Measurements from ENCODE around the gene PNPLA7.

Gene PNPLA7

GRCh38 chr9:137445275-137445807 is 104.9 kb downstream of the PNPLA7 start:
- Histone ChIP-seq H3K9ac (ENCODE audit: low read depth, low read length) (no peak overlapping the region), H4K20me1 (ENCODE audit: insufficient read depth, low read length) (peaks cover 24% of the 10 kb centered on the region), H3K4me1 (ENCODE audit: insufficient read depth, low read length) (no peaks in the 10 kb centered on the region), H3K4me2 (ENCODE audit: insufficient read depth, low read length) (no peak overlapping the region), H2AFZ (ENCODE audit: low read depth, low read length) (no peak overlapping the region), H3K9me3 (ENCODE audit: insufficient read depth, low read length, severe bottlenecking) (no peaks in the 10 kb centered on the region), H3K36me3 (ENCODE audit: insufficient read depth, low read length) (no peaks in the 10 kb centered on the region), H3K79me2 (ENCODE audit: insufficient read depth, low read length) (no peaks in the 10 kb centered on the region), H3K4me3 (ENCODE audit: low read depth in 1 of 2, low read length in 2 of 2) (no peak overlapping the region), H3K27me3 (ENCODE audit: insufficient read depth, low read length, poor library complexity) (no peaks in the 10 kb centered on the region), H3K27ac (ENCODE audit: low read length) (no peak overlapping the region)
- peak; percentile 75 for TF ChIP-seq CTCF (IDR thresholded peaks at IDR 0.05; ENCODE audit: borderline replicate concordance, extremely low read depth, low read length, poor library complexity, severe bottlenecking)
- TF ChIP-seq EZH2 (IDR thresholded peaks at IDR 0.05; ENCODE audit: borderline replicate concordance, low read depth, low read length, severe bottlenecking) = no peak
- ATAC-seq (ENCODE audit: insufficient read depth, low read depth) = peak; percentile 74
- DNase-seq = peak; percentile 66

- H3K9ac ChIP-seq (ENCODE audit: low read depth, low read length) = no peak overlapping the region
- H4K20me1 ChIP-seq (ENCODE audit: insufficient read depth, low read length) = peaks cover 17% of the 10 kb centered on the region
- TF ChIP-seq CTCF (IDR thresholded peaks at IDR 0.05; ENCODE audit: borderline replicate concordance, extremely low read depth, low read length, poor library complexity, severe bottlenecking) (no peak), EZH2 (IDR thresholded peaks at IDR 0.05; ENCODE audit: borderline replicate concordance, low read depth, low read length, severe bottlenecking) (no peak)
- H3K4me3 ChIP-seq (ENCODE audit: low read depth in 1 of 2, low read length in 2 of 2) = no peak overlapping the region
- H3K27ac ChIP-seq (ENCODE audit: low read length) = no peak overlapping the region
- DNase-seq (no peak), ATAC-seq (ENCODE audit: insufficient read depth, low read depth) (no peak)
- H3K9me3 ChIP-seq (ENCODE audit: insufficient read depth, low read length, severe bottlenecking) = no peaks in the 10 kb centered on the region
- no peaks in the 10 kb centered on the region for H3K79me2 ChIP-seq (ENCODE audit: insufficient read depth, low read length)
- no peaks in the 10 kb centered on the region for H3K27me3 ChIP-seq (ENCODE audit: insufficient read depth, low read length, poor library complexity)
- H3K4me2 ChIP-seq (ENCODE audit: insufficient read depth, low read length) = no peak overlapping the region
- H3K36me3 ChIP-seq (ENCODE audit: insufficient read depth, low read length) = no peaks in the 10 kb centered on the region
- H2AFZ ChIP-seq (ENCODE audit: low read depth, low read length) = no peak overlapping the region
- H3K4me1 ChIP-seq (ENCODE audit: insufficient read depth, low read length) = no peaks in the 10 kb centered on the region
These were observed 106.0 kb downstream of the PNPLA7 start for GRCh38 chr9:137444106-137444790.

- no peaks in the 10 kb centered on the region for H3K79me2 ChIP-seq (ENCODE audit: insufficient read depth, low read length)
- H3K27ac ChIP-seq (ENCODE audit: low read length) = no peak overlapping the region
- no peaks in the 10 kb centered on the region for H3K36me3 ChIP-seq (ENCODE audit: insufficient read depth, low read length)
- ATAC-seq (ENCODE audit: insufficient read depth, low read depth) (no peak), DNase-seq (no peak)
- H2AFZ ChIP-seq (ENCODE audit: low read depth, low read length) = no peak overlapping the region
- no peak overlapping the region for H3K4me2 ChIP-seq (ENCODE audit: insufficient read depth, low read length)
- H3K9ac ChIP-seq (ENCODE audit: low read depth, low read length) = no peak overlapping the region
- no peaks in the 10 kb centered on the region for H3K27me3 ChIP-seq (ENCODE audit: insufficient read depth, low read length, poor library complexity)
- TF ChIP-seq CTCF (IDR thresholded peaks at IDR 0.05; ENCODE audit: borderline replicate concordance, extremely low read depth, low read length, poor library complexity, severe bottlenecking) = no peak
- no peak for TF ChIP-seq EZH2 (IDR thresholded peaks at IDR 0.05; ENCODE audit: borderline replicate concordance, low read depth, low read length, severe bottlenecking)
- H3K4me3 ChIP-seq (ENCODE audit: low read depth in 1 of 2, low read length in 2 of 2) = no peak overlapping the region
- peaks cover 12% of the 10 kb centered on the region; the same call in 1 of the 2 replicates for H4K20me1 ChIP-seq (ENCODE audit: insufficient read depth, low read length)
- H3K9me3 ChIP-seq (ENCODE audit: insufficient read depth, low read length, severe bottlenecking) = no peaks in the 10 kb centered on the region
- no peaks in the 10 kb centered on the region for H3K4me1 ChIP-seq (ENCODE audit: insufficient read depth, low read length)
These were observed 108.3 kb downstream of the PNPLA7 start for GRCh38 chr9:137441935-137442321.
